ENCODE data around the gene CRYBB3. TPM values are rescaled to one million over a fixed set of nuclear protein-coding genes. Genes with fewer than 3 reads are reported as not detected.

CRYBB3 gene
- total RNA-seq, 1 experiment from 2014 or later = 0.39 TPM

DNA sequence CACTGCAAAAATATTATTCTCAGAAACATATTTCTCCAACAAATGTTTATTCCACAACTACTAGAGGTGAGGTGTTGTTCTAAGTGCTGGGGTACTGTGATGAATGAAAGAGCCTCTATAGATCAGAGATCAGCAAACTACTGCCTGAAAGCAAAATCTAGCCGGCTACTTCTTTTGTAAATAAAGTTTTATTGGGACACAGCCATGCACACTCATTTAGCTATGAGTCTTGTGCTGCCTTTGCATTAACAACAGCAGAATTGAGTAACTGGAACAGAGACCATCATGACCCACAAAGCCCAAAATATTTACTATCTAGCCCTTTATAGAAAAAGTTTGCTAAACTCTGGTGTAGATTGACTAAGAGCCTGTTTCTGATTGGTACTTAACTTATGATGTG lies 37.1 kb upstream of the CRYBB3 start:
- Histone ChIP-seq H3K56ac (ENCODE audit: insufficient read length, low read depth, low read length) (no peak overlapping the region), H3K4me2 (ENCODE audit: insufficient read depth, insufficient read length, low read length) (no peak overlapping the region), H3T11ph (ENCODE audit: low read length) (no peak overlapping the region), H2BK120ac (ENCODE audit: low read depth, low read length, poor library complexity, severe bottlenecking) (no peak overlapping the region), H3K79me1 (ENCODE audit: insufficient read depth, low read depth, low read length, poor library complexity, severe bottlenecking) (no peaks in the 10 kb centered on the region), H3K9ac (ENCODE audit: extremely low read depth, insufficient read length, low read length) (no peak overlapping the region), H3K27ac (ENCODE audit: insufficient read length, low read depth, low read length) (no peak overlapping the region), H4K91ac (ENCODE audit: insufficient read length, low read depth, low read length) (no peak overlapping the region), H3K23me2 (ENCODE audit: insufficient read length, low read depth, low read length, poor library complexity, severe bottlenecking) (no peaks in the 10 kb centered on the region), H4K20me1 (ENCODE audit: control insufficient read depth, insufficient read depth, insufficient read length) (no peaks in the 10 kb centered on the region), H2BK5ac (ENCODE audit: insufficient read length, low read length) (no peak overlapping the region), H4K8ac (replicated peaks; ENCODE audit: insufficient read length, low read depth, low read length) (no peak overlapping the region), H3K18ac (ENCODE audit: insufficient read length, low read depth, low read length) (no peak overlapping the region), H2AFZ (ENCODE audit: low read length) (no peak overlapping the region), H3K4me1 (ENCODE audit: insufficient read depth, low read length) (no peaks in the 10 kb centered on the region), H2BK12ac (ENCODE audit: insufficient read length, low read depth, low read length) (no peak overlapping the region), H3K23ac (ENCODE audit: insufficient read length, low read depth, low read length) (no peak overlapping the region), H2AK5ac (ENCODE audit: insufficient read length, low read length) (no peak overlapping the region), H3K9me3 (ENCODE audit: control insufficient read depth, low read depth, low read length) (no peaks in the 10 kb centered on the region), H3K27me3 (ENCODE audit: insufficient read depth, low read length) (no peaks in the 10 kb centered on the region), H2BK15ac (ENCODE audit: low read depth, low read length) (no peak overlapping the region), H3K79me2 (ENCODE audit: insufficient read depth, low read length) (no peaks in the 10 kb centered on the region), H3K4ac (ENCODE audit: low read depth, low read length) (no peak overlapping the region), H2BK20ac (ENCODE audit: low read depth, low read length, poor library complexity, severe bottlenecking) (no peak overlapping the region), H4K5ac (ENCODE audit: insufficient read length, low read depth, low read length) (no peak overlapping the region), H3K14ac (ENCODE audit: insufficient read depth, low read length) (no peak overlapping the region)
- Mint-ChIP-seq H3K27me3 (ENCODE audit: low read depth) (no peaks in the 10 kb centered on the region), H3K9me3 (no peaks in the 10 kb centered on the region), H3K27ac (no peak overlapping the region), H3K36me3 (ENCODE audit: insufficient read depth in 1 of 3, low read depth in 3 of 3) (no peaks in the 10 kb centered on the region), H3K4me3 (no peak overlapping the region), H3K4me1 (peaks cover 5 to 7% of the 10 kb centered on the region in 2 experiments)
- no peak for DNase-seq
- TF ChIP-seq, protein P1, sequence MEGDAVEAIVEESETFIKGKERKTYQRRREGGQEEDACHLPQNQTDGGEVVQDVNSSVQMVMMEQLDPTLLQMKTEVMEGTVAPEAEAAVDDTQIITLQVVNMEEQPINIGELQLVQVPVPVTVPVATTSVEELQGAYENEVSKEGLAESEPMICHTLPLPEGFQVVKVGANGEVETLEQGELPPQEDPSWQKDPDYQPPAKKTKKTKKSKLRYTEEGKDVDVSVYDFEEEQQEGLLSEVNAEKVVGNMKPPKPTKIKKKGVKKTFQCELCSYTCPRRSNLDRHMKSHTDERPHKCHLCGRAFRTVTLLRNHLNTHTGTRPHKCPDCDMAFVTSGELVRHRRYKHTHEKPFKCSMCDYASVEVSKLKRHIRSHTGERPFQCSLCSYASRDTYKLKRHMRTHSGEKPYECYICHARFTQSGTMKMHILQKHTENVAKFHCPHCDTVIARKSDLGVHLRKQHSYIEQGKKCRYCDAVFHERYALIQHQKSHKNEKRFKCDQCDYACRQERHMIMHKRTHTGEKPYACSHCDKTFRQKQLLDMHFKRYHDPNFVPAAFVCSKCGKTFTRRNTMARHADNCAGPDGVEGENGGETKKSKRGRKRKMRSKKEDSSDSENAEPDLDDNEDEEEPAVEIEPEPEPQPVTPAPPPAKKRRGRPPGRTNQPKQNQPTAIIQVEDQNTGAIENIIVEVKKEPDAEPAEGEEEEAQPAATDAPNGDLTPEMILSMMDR (conservative IDR thresholded peaks at IDR 0.05) = no peak
- WGBS (ENCODE audit: extremely low coverage, insufficient read length, low lambda C conversion rate) = no CpG with 5 or more reads among the region's 1 CpG

All from H9 (cell line).